K562 (cell line): ENCODE measurements around the gene TACR2. TPM values are rescaled to one million over a fixed set of nuclear protein-coding genes. Genes with fewer than 3 reads are reported as not detected.

ENCODE experiments used
- ATAC-seq: fragments of 200-7000 bp; cut with Tn5 transposase; 3 replicates; pipeline ENCODE4 v1.9.1; 2020; ENCODE audit warnings: moderate library complexity
- BruUV-seq: library from RNA; stranded (reverse); fragments of 400-500 nt; replicated peaks from 2 replicates; lab custom pipeline; 2021; lab: Mats Ljungman, UMichigan
- CTCF ChIA-PET: fragments of 300-600 bp; formaldehyde crosslinking; extraction: SDS; loops from one replicate; lab custom pipeline; 2021; ENCODE audit warnings: low intra/inter-chr PET ratio; lab: Yijun Ruan, JAX
- POLR2A ChIA-PET: fragments of 300-600, 350-650 bp; sonication (Branson Sonifier 250); formaldehyde crosslinking; extraction: SDS; loops from one replicate; lab custom pipeline; 2021; ENCODE audit warnings: antibody characterized with exemption, inconsistent platforms; lab: Yijun Ruan, JAX
- DNase-seq, 4 experiments: peaks; one replicate each; pipeline versions ENCODE4 v3.0.0 to v3.0.0-alpha.2; 2011 to 2018; ENCODE audit warnings: low spot score in 3 of 4, mixed read lengths in 3 of 4; ENCODE audit errors: extremely low read depth in 1 of 4
- FAIRE-seq: peaks from 2 replicates; lab custom pipeline; 2011; peaks lifted over from hg19 to GRCh38; lab: Jason Lieb, UNC
- H2AFZ ChIP-seq: 2 replicates; pipeline ENCODE4 v1.6.0; 2011; ENCODE audit warnings: low read depth, low read length, control low read depth, inconsistent platforms
- H3K27ac ChIP-seq: fragments of 200-600 bp; 3 replicates; pipeline ENCODE4 v1.8.0; 2011; ENCODE audit warnings: low read depth, mild to moderate bottlenecking, control low read depth, inconsistent platforms, low read length, moderate library complexity, mixed read lengths; ENCODE audit errors: extremely low read depth
- H3K27me3 ChIP-seq, 2 experiments: fragments of 300-600 bp in 1 of 2; 2 replicates in 1 of 2; 3 replicates in 1 of 2; pipeline versions ENCODE4 v1.6.0 to v1.8.0; 2011; ENCODE audit warnings: inconsistent platforms in 2 of 2, low read length in 2 of 2, mild to moderate bottlenecking in 1 of 2, mixed read lengths in 1 of 2, moderate library complexity in 1 of 2; ENCODE audit not compliant: control insufficient read depth in 2 of 2, insufficient read depth in 2 of 2
- H3K36me3 ChIP-seq: fragments of 300-600 bp; 3 replicates; pipeline ENCODE4 v1.8.0; 2011; ENCODE audit warnings: mild to moderate bottlenecking, low read length, inconsistent platforms; ENCODE audit not compliant: control insufficient read depth, insufficient read depth
- H3K4me1 ChIP-seq, 2 experiments: fragments of 200-600 bp in 1 of 2; replicated peaks in 1 of 2; 2 replicates in 1 of 2; 3 replicates in 1 of 2; pipeline versions ENCODE4 v1.5.1 to v1.8.0; 2011; ENCODE audit warnings: inconsistent platforms in 2 of 2, low read length in 2 of 2, mild to moderate bottlenecking in 1 of 2, mixed read lengths in 1 of 2, moderate library complexity in 1 of 2; ENCODE audit not compliant: control insufficient read depth in 2 of 2, insufficient read depth in 2 of 2
- H3K4me2 ChIP-seq: 2 replicates; pipeline ENCODE4 v1.6.1; 2011; ENCODE audit warnings: low read length, control low read depth, inconsistent platforms, mixed read lengths; ENCODE audit not compliant: insufficient read depth
- H3K4me3 ChIP-seq: fragments of 200-600 bp; sonication (generic), shearing (Covaris generic); 2 replicates; pipeline ENCODE4 v1.5.1; 2016; ENCODE audit warnings: control low read depth, inconsistent platforms
- H3K79me2 ChIP-seq: fragments of 200-600 bp; 3 replicates; pipeline ENCODE4 v1.8.0; 2011; ENCODE audit warnings: low read length, inconsistent platforms; ENCODE audit not compliant: control insufficient read depth, insufficient read depth
- H3K9ac ChIP-seq, 2 experiments: 2 replicates each; pipeline versions ENCODE4 v1.6.0 to v1.6.1; 2011; ENCODE audit warnings: low read depth in 2 of 2, low read length in 2 of 2, control low read depth in 1 of 2, inconsistent platforms in 1 of 2, mild to moderate bottlenecking in 1 of 2, mixed read lengths in 1 of 2; ENCODE audit not compliant: insufficient read depth in 1 of 2
- H3K9me1 ChIP-seq: one replicate; pipeline ENCODE4 v1.6.0; 2011; ENCODE audit warnings: inconsistent platforms, mild to moderate bottlenecking, low read length, moderate library complexity; ENCODE audit not compliant: control insufficient read depth, insufficient read depth
- H3K9me3 ChIP-seq: replicated peaks from 2 replicates; pipeline ENCODE4 v1.5.1; 2011; ENCODE audit warnings: low read depth, low read length, inconsistent platforms; ENCODE audit not compliant: control insufficient read depth, insufficient read depth
- H4K20me1 ChIP-seq: replicated peaks from 2 replicates; pipeline ENCODE4 v1.6.1; 2011; ENCODE audit warnings: low read length, inconsistent platforms, mixed read lengths; ENCODE audit not compliant: control insufficient read depth, insufficient read depth
- ATF1 ChIP-seq, 2 experiments: fragments of 450-650 bp in 1 of 2; IDR thresholded peaks; 2 replicates each; pipeline ENCODE4 v1.6.1; 2016; ENCODE audit warnings: missing compliant biosample characterization in 1 of 2, missing genetic modification characterization in 1 of 2
- FOXK2 ChIP-seq, 2 experiments: fragments of 450-650 bp; IDR thresholded peaks in 1 of 2; conservative IDR thresholded peaks in 1 of 2; 2 replicates each; pipeline ENCODE4 v1.6.1; 2016; ENCODE audit warnings: low read depth in 2 of 2, mild to moderate bottlenecking in 1 of 2
- L3MBTL2 ChIP-seq: fragments of 450-650 bp; IDR thresholded peaks from 2 replicates; pipeline ENCODE4 v1.6.1; 2016; ENCODE audit warnings: mild to moderate bottlenecking, moderate library complexity
- NELFE ChIP-seq: IDR thresholded peaks from 2 replicates; pipeline ENCODE4 v1.6.1; 2011; ENCODE audit warnings: mild to moderate bottlenecking; ENCODE audit not compliant: insufficient read depth, insufficient read length
- RB1 ChIP-seq: fragments of 450-650 bp; IDR thresholded peaks from 2 replicates; pipeline ENCODE4 v1.6.1; 2017; ENCODE audit warnings: low read depth, mild to moderate bottlenecking
- RBM15 ChIP-seq: fragments of 200-400 bp; formaldehyde crosslinking; IDR thresholded peaks from 2 replicates; pipeline ENCODE4 v1.6.1; 2018; ENCODE audit warnings: mild to moderate bottlenecking, low read length, moderate library complexity; ENCODE audit not compliant: insufficient read depth
- RCOR1 ChIP-seq, 2 experiments: IDR thresholded peaks; 2 replicates each; pipeline ENCODE4 v1.6.1; 2012; ENCODE audit warnings: low read depth in 2 of 2, low read length in 2 of 2, borderline replicate concordance in 1 of 2, improper control_type of control experiment in 1 of 2
- SNRNP70 ChIP-seq: fragments of 200-400 bp; formaldehyde crosslinking; optimal IDR thresholded peaks from 2 replicates; pipeline ENCODE3; 2017; ENCODE audit warnings: low read depth, low read length
- ZNF24 ChIP-seq: fragments of 450-650 bp; IDR thresholded peaks from 2 replicates; pipeline ENCODE4 v1.6.1; 2016
- ZNF717 ChIP-seq: fragments of 250-450 bp; sonication (Bioruptor Pico); IDR thresholded peaks from 2 replicates; pipeline ENCODE4 v1.5.0; 2021
- ZZZ3 ChIP-seq: fragments of 450-650 bp; IDR thresholded peaks from 2 replicates; pipeline ENCODE4 v1.6.1; 2016; ENCODE audit warnings: antibody characterized with exemption, mild to moderate bottlenecking, moderate library complexity
- WGBS: fragments of 100-300 bp; shearing (Covaris generic); methylation state at CpG from one replicate; pipeline ENCODE4 v1.1.6; 2016; ENCODE audit warnings: low coverage, mixed read lengths; ENCODE audit not compliant: insufficient coverage; ENCODE audit errors: missing lambda C conversion rate; 5-methylcytosine and 5-hydroxymethylcytosine counted together
- in situ Hi-C: fragments of 300-500 bp; cut with MboI; formaldehyde crosslinking; loops from 4 replicates; pipeline ENCODE4 v1.15.0; 2018; ENCODE audit warnings: inconsistent platforms, mixed read lengths
- intact Hi-C: fragments of 100-400 bp; cut with micrococcal nuclease; formaldehyde crosslinking; loops from 2 replicates; pipeline ENCODE4 v1.14.2; 2022
- polyA plus RNA-seq, 8 experiments: library from polyadenylated mRNA; depleted of rRNA in 4 of 8; stranded (reverse) in 5 of 8; unstranded in 3 of 8; fragments of >200 nt; fragmentation: Nextera tagmentation in 2 of 8; fragmentation: Illumina TruSeq in 1 of 8; extraction: Ambion mirVana in 2 of 8; extraction: Trizol in 1 of 8; gene quantifications; 2 replicates each; pipeline versions ENCODE4 v1.2.1 to v1.2.3, GENCODE V29; 2011 to 2014; ENCODE audit warnings: inconsistent platforms in 1 of 8, missing spikeins in 1 of 8
- total RNA-seq, 7 experiments: library from RNA; depleted of rRNA in 6 of 7; stranded (reverse); fragments of >200 nt in 6 of 7; fragmentation: Illumina TruSeq in 2 of 7; extraction: Trizol in 2 of 7; gene quantifications; 2 replicates each; pipeline versions ENCODE4 v1.2.1 to v1.2.3, GENCODE V29; 2011 to 2021; ENCODE audit warnings: low replicate concordance in 1 of 7
- TF ChIP-seq, protein P1 (sequence below): sonication (generic); formaldehyde crosslinking; IDR thresholded peaks from 2 replicates; pipeline ENCODE4 v1.8.1; 2023; ENCODE audit warnings: mild to moderate bottlenecking, missing genetic modification reagents
- TF ChIP-seq, protein P2 (sequence below), 2 experiments: fragments of 450-650 bp; IDR thresholded peaks; 2 replicates each; pipeline ENCODE4 v1.6.1; 2016
- TF ChIP-seq, protein P3 (sequence below): sonication (generic); formaldehyde crosslinking; IDR thresholded peaks from 2 replicates; pipeline ENCODE4 v1.8.1; 2023; ENCODE audit warnings: mild to moderate bottlenecking, missing genetic modification reagents, moderate library complexity
- TF ChIP-seq, protein P4 (sequence below): fragments of 450-650 bp; formaldehyde crosslinking; conservative IDR thresholded peaks from 2 replicates; pipeline ENCODE4 v1.4.0; 2022; ENCODE audit warnings: mild to moderate bottlenecking, missing genetic modification characterization

The TACR2 gene
- total and polyA plus RNA-seq, 9 of the 15 experiments (the other 6 are each of a cell fraction or from before 2014, with no cell fraction given) = not detected

DNA sequence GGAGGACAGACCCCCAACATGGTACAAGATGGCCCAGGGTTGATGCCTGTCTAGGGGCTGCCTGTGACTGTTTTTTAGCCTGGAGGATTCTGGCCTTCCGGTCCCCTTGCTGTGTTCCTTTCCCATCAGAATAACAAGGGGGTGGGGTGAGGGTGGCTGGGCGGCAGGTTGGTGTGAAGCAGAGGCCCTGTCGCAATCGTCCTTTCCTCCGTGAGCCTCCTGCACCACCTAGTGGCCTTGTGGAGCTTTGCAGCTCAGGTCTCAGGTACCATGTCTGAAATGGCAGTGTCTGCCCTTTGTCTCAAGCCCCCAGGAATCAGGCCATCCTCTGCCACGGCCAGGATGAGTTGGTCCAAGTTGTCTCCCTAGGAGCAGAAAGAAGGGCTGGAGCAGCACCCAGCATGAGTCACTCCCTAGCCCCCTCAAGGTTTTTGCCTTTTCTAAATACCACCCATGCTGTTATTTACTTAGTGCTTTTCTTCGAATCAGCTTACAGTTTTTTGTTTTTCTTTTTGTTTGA, 24.2 kb downstream of the TACR2 start:
- H2AFZ ChIP-seq = no peak overlapping the region
- in situ Hi-C loops = no loop called here
- ATAC-seq (peak; percentile 92), FAIRE-seq (peak; percentile 99), DNase-seq (peak; percentile 83 to 92 (median 87))
- H3K9ac ChIP-seq = no peak overlapping the region; a peak in 1 of 4 replicates
- no peak overlapping the region for H3K4me3 ChIP-seq
- no peaks in the 10 kb centered on the region for H3K9me3 ChIP-seq
- CTCF ChIA-PET = interaction anchor here (0.6 to 3.2 kb wide), 7 partner anchors 155 to 390 kb away, joined by 3 to 71 read pairs (median 6); no protein-coding TSS in a partner anchor
- H4K20me1 ChIP-seq = peaks cover 15% of the 10 kb centered on the region; the same call in 1 of the 2 replicates
- H3K4me1 ChIP-seq = peaks cover 12 to 17% of the 10 kb centered on the region in 2 experiments; a peak in 4 of 5 replicates
- no peak overlapping the region for H3K4me2 ChIP-seq
- no peaks in the 10 kb centered on the region for H3K79me2 ChIP-seq
- no peaks in the 10 kb centered on the region for H3K9me1 ChIP-seq
- H3K27ac ChIP-seq = peak overlapping the region; percentile 10; the same call in 1 of the 3 replicates
- intact Hi-C loops = loop anchor here (1.0 to 5.0 kb wide), 3 partner anchors 79 to 385 kb away; no protein-coding TSS in a partner anchor
- POLR2A ChIA-PET = interaction anchor here (0.7 to 1.6 kb wide), 9 partner anchors 11 to 290 kb away, joined by 3 to 8 read pairs (median 3); no protein-coding TSS in a partner anchor
- BruUV-seq = no TSS peak
- no peaks in the 10 kb centered on the region for H3K27me3 ChIP-seq
- H3K36me3 ChIP-seq = peaks cover 98% of the 10 kb centered on the region
- WGBS = 23% methylated on average over 7 of the region's 7 CpGs
- TF ChIP-seq, protein P1, sequence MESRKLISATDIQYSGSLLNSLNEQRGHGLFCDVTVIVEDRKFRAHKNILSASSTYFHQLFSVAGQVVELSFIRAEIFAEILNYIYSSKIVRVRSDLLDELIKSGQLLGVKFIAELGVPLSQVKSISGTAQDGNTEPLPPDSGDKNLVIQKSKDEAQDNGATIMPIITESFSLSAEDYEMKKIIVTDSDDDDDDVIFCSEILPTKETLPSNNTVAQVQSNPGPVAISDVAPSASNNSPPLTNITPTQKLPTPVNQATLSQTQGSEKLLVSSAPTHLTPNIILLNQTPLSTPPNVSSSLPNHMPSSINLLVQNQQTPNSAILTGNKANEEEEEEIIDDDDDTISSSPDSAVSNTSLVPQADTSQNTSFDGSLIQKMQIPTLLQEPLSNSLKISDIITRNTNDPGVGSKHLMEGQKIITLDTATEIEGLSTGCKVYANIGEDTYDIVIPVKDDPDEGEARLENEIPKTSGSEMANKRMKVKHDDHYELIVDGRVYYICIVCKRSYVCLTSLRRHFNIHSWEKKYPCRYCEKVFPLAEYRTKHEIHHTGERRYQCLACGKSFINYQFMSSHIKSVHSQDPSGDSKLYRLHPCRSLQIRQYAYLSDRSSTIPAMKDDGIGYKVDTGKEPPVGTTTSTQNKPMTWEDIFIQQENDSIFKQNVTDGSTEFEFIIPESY = peak; percentile 20; the same call in 1 of the 2 replicates
- TF ChIP-seq ZZZ3 (0 out of 2 replicates have a peak, but pooled peaks have one; percentile 41), RBM15 (no peak), RB1 (peak; percentile 66; the same call in 1 of the 2 replicates), ATF1 (CRISPR knock-in tag; IDR thresholded peaks at IDR 0.05) (no peak), ATF1 (tag; IDR thresholded peaks at IDR 0.05) (0 out of 2 replicates have a peak, but pooled peaks have one; percentile 14), ZNF24 (0 out of 2 replicates have a peak, but pooled peaks have one; percentile 23), ZNF717 (CRISPR knock-in tag) (0 out of 2 replicates have a peak, but pooled peaks have one; percentile 44), SNRNP70 (no peak), RCOR1 (IDR thresholded peaks at IDR 0.05; ENCODE audit: borderline replicate concordance in 1 of 2, low read depth in 2 of 2, low read length in 2 of 2) (peak in 1 of 2 experiments; percentile 77; a peak in 1 of 4 replicates), FOXK2 (conservative IDR thresholded peaks at IDR 0.05 in 1 of 2, IDR thresholded peaks at IDR 0.05 in 1 of 2; ENCODE audit: low read depth in 2 of 2) (peak in 1 of 2 experiments; percentile 21; a peak in 1 of 4 replicates), L3MBTL2 (peak; percentile 34; the same call in 1 of the 2 replicates), NELFE (no peak)
- TF ChIP-seq, protein P2, sequence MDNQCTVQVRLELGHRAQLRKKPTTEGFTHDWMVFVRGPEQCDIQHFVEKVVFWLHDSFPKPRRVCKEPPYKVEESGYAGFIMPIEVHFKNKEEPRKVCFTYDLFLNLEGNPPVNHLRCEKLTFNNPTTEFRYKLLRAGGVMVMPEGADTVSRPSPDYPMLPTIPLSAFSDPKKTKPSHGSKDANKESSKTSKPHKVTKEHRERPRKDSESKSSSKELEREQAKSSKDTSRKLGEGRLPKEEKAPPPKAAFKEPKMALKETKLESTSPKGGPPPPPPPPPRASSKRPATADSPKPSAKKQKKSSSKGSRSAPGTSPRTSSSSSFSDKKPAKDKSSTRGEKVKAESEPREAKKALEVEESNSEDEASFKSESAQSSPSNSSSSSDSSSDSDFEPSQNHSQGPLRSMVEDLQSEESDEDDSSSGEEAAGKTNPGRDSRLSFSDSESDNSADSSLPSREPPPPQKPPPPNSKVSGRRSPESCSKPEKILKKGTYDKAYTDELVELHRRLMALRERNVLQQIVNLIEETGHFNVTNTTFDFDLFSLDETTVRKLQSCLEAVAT (IDR thresholded peaks at IDR 0.05) = no peak
- TF ChIP-seq, protein P3, sequence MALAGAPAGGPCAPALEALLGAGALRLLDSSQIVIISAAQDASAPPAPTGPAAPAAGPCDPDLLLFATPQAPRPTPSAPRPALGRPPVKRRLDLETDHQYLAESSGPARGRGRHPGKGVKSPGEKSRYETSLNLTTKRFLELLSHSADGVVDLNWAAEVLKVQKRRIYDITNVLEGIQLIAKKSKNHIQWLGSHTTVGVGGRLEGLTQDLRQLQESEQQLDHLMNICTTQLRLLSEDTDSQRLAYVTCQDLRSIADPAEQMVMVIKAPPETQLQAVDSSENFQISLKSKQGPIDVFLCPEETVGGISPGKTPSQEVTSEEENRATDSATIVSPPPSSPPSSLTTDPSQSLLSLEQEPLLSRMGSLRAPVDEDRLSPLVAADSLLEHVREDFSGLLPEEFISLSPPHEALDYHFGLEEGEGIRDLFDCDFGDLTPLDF (CRISPR knock-in tag) = 0 out of 2 replicates have a peak, but pooled peaks have one; percentile 31
- TF ChIP-seq, protein P4, sequence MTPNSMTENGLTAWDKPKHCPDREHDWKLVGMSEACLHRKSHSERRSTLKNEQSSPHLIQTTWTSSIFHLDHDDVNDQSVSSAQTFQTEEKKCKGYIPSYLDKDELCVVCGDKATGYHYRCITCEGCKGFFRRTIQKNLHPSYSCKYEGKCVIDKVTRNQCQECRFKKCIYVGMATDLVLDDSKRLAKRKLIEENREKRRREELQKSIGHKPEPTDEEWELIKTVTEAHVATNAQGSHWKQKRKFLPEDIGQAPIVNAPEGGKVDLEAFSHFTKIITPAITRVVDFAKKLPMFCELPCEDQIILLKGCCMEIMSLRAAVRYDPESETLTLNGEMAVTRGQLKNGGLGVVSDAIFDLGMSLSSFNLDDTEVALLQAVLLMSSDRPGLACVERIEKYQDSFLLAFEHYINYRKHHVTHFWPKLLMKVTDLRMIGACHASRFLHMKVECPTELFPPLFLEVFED = 0 out of 2 replicates have a peak, but pooled peaks have one; percentile 11
